ENCODE data around the gene SPRED1.

The SPRED1 gene

GRCh38 chr15:38281031-38281430, 28.4 kb downstream of the SPRED1 start:
- H3K4me3 ChIP-seq (ENCODE audit: low read length): no peak overlapping the region
- no peak for TF ChIP-seq ZNF274 (IDR thresholded peaks at IDR 0.05; ENCODE audit: low read depth, low read length)

GRCh38 chr15:38283010-38283409, 30.4 kb downstream of the SPRED1 start:
- no peak for TF ChIP-seq ZNF274 (IDR thresholded peaks at IDR 0.05; ENCODE audit: low read depth, low read length)
- H3K4me3 ChIP-seq (ENCODE audit: low read length): no peak overlapping the region

DNA sequence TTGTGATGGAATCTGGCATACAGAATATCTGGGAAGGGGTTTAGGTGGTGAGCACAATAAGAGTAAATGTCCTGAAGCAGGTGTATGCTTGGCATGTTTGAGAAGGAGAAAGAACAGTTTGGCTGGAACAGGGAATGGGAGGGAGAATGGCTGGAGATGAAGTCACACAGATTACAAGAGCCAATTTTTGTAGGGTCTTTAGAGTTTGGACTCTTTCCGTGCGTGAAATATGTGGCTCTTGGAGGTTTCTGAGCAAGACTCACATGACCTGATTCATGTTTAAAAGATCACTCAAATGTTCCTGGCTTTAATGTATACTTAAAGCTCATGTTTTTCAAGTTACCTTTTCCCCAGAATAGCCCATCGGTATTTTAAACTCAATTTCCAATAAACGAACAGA, 32.8 kb downstream of the SPRED1 start:
- TF ChIP-seq ZNF274 (IDR thresholded peaks at IDR 0.05; ENCODE audit: low read depth, low read length): no peak
- no peak overlapping the region for H3K4me3 ChIP-seq (ENCODE audit: low read length)

DNA sequence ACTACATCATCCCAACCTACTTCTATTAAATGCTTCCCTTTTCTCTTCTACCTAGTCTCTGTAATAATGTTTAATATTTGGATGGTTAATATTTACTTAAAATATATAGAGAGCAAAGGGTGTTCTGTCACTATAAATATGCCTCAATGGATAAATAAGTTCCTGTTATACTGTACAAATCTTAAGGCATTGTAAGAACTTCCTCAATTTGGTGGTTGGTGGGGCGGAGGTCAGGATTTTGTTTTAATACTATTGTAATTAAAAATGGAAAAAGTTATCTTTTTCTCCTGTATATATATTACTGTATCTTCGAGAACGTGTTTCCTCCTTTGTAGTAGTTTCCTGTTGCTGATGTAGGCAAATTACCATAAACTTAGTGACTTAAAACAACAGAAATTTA, 41.5 kb downstream of the SPRED1 start:
- no peak overlapping the region for H3K4me3 ChIP-seq (ENCODE audit: low read length)
- no peak for TF ChIP-seq ZNF274 (IDR thresholded peaks at IDR 0.05; ENCODE audit: low read depth, low read length)

DNA sequence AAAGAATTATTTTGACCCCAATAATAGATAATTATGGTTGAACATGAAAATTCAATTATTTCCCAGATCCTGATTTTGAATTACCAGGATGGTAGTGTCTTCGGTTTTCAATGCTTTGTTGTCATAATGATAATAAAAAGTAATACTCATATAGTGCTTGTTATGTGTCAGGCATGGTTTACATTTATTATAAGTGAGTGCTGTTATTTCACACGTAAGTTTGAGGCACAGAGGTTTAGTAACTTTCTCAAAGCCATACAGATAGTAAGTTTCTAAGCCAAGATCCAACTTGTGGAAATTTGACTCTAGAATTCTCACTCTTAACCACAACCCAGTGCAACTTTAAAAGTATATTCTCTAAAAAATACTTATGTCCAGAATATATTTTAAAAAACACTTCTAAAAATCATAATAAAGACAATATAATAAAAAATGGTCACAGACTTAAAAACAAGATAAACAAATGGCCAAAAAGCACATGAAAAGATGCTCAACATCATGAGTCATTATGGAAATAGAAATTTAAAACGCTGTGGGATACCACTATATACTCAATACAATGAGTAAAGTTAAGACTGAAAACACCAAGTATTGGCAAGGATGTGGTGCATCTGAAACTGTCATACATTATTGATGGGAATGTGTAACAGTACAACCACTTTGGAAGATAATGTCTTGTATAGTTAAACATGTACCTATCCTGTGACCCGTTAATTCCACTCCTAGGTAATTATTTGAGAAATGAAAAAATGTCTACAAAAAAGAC, 45.2 kb downstream of the SPRED1 start:
- TF ChIP-seq ZNF274 (IDR thresholded peaks at IDR 0.05; ENCODE audit: low read depth, low read length): no peak
- no peak overlapping the region for H3K4me3 ChIP-seq (ENCODE audit: low read length)

DNA sequence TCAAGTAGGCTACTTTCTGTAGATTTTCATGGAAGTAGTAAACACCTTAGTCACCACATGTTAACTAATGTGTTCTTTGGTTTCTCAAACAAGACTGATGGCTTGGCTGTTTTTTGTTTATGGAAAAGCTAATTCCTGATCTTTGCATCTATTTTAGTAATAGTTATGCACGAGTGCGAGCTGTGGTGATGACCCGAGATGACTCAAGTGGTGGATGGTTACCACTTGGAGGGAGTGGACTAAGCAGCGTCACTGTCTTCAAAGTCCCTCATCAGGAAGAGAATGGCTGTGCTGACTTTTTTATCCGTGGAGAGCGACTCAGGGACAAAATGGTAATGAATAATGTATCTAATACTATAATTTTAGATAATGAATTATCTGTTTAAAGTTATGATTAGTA, 46.6 kb downstream of the SPRED1 start:
- H3K4me3 ChIP-seq (ENCODE audit: low read length): no peak overlapping the region
- TF ChIP-seq ZNF274 (IDR thresholded peaks at IDR 0.05; ENCODE audit: low read depth, low read length): no peak

DNA sequence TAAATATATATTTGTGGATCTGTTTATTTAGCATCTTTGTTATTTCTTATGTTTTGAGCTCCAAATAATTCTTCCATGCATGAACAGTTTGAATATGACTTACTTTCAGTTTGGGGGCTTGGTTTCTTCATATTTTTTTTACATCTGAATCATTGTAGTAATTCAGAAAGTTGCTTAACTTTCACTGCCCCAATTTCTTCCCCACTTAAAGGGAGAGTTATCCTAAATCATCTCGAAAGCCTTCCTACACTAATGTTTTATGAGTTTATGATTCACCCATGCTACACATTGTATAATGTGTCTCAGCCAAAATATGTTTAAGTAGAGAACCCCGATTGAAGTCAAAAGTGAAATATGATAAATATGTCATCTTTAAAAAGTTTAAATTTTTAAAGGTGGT, 47.8 kb downstream of the SPRED1 start:
- no peak overlapping the region for H3K4me3 ChIP-seq (ENCODE audit: low read length)
- TF ChIP-seq ZNF274 (IDR thresholded peaks at IDR 0.05; ENCODE audit: low read depth, low read length): no peak

DNA sequence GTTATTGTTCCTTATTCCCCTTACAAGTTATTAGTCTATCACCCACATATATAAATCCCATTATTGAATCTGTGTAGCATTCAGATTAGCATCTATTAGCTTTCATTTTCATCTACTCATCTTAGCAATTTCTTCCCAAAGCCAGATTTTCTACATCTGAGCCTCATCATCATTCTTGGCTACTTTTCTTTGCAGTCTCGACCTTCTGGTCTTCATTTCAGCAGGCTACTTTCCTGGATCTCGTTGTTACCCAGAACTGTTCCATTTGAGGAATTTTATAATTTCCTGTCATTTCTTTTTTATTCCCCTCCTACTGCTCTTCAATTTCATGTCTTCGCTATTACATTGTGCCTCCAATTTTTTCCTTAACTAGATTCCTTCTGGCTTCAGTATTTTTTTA, 51.8 kb downstream of the SPRED1 start:
- no peak for TF ChIP-seq ZNF274 (IDR thresholded peaks at IDR 0.05; ENCODE audit: low read depth, low read length)
- no peak overlapping the region for H3K4me3 ChIP-seq (ENCODE audit: low read length)

- TF ChIP-seq ZNF274 (IDR thresholded peaks at IDR 0.05; ENCODE audit: low read depth, low read length): no peak
- H3K4me3 ChIP-seq (ENCODE audit: low read length): no peak overlapping the region
Observed at GRCh38 chr15:38307251-38307650, 54.6 kb downstream of the SPRED1 start.

DNA sequence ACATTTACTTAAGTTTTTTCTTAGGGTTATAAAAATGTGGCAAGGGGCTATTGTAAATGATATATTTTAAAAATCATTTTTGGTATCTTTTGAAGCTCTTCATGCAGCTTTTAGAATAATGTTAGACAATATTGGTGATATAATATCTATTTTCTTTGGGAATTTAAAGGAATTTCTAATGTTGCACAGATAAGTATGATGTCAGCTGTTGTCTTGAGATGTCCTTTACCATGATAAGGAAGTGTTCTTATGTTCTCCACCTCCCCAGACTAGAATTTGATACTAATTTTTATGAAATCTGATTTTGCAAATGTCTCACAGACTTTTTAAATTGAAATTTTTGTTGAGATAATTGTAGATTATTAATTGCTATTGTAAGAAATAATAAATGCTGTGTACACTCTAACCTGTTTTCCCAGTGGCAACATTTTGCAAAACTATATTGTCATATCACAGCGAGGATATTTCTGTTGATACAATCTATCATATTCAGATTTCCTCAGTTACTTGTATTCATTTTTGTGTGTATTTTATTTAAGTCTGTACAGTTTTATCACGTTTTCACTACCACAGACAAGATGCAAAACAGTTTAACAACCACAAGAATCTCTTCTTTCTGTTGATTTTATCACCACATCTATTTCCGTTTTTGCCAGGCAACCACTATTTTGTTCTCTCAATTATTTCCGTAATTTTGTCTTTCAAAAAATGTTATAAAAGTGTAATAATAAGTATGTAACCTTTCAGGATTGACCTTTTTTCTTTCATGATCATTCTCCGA, 55.4 kb downstream of the SPRED1 start:
- H3K4me3 ChIP-seq (ENCODE audit: low read length): no peak overlapping the region
- TF ChIP-seq ZNF274 (IDR thresholded peaks at IDR 0.05; ENCODE audit: low read depth, low read length): no peak

DNA sequence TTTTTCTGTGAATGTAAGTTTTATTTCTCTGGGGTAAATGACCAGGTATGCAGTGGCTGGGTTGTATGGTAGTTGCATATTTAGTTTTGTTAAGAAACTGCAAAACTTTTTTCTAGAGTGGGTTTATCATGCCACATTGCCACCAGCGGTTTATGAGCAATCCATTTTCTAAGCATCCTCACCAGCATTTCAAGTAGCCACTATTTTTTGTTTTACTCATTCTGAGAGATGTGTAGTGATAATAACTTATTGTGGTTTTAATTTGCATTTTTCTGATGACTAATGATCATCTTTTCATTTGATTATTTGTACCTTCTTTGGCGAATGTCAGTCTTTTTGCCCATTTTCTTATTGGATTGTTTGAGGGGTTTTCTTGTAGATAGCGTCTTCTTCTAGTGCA, 56.2 kb downstream of the SPRED1 start:
- TF ChIP-seq ZNF274 (IDR thresholded peaks at IDR 0.05; ENCODE audit: low read depth, low read length): no peak
- no peak overlapping the region for H3K4me3 ChIP-seq (ENCODE audit: low read length)

DNA sequence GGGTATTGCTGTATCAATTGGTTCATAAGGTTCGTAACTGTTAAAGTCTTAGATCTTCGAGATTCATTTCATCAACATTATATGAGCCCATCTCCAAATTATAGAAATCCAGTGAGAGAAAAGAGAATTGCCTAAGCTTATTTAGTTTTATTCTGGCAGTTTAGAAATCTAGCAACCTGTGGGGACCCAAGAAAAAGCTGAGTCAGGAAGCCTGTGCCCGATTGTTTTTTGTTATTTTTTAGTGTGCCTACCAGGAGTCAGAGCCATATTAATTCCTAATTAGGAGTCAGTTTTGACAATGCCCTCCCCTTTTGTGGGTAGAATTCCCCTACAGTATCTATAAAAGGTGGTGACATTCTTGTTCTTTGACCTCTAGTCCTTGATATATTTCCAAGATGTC, 59.6 kb downstream of the SPRED1 start:
- TF ChIP-seq ZNF274 (IDR thresholded peaks at IDR 0.05; ENCODE audit: low read depth, low read length): no peak
- no peak overlapping the region for H3K4me3 ChIP-seq (ENCODE audit: low read length)

- no peak overlapping the region for H3K4me3 ChIP-seq (ENCODE audit: low read length)
- TF ChIP-seq ZNF274 (IDR thresholded peaks at IDR 0.05; ENCODE audit: low read depth, low read length): no peak
Observed at GRCh38 chr15:38316311-38316710, 63.7 kb downstream of the SPRED1 start.

DNA sequence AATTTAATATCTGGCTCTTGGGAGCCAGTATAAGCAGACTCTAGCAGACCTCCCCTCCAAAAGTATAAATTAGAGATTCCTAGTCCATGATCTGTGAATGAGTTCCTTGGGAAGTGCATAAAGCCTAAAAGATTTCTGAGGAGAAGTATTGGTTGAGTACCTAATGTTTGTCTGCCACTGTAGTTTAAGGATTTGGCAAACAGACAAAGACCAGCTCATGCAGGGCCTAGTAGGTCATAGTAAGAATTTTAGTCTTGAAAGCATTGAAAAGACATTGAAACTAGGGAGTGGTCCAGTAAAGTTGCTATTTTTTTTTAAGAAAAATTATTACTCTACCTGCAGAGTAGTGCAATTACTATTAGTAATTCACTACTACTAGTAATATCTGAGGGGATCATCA, 67.5 kb downstream of the SPRED1 start:
- TF ChIP-seq ZNF274 (IDR thresholded peaks at IDR 0.05; ENCODE audit: low read depth, low read length): no peak
- no peak overlapping the region for H3K4me3 ChIP-seq (ENCODE audit: low read length)

GRCh38 chr15:38320866-38321265, 68.2 kb downstream of the SPRED1 start:
- no peak for TF ChIP-seq ZNF274 (IDR thresholded peaks at IDR 0.05; ENCODE audit: low read depth, low read length)

More at GRCh38 chr15:38320866-38321265, 68.2 kb downstream of the SPRED1 start:
- H3K4me3 ChIP-seq (ENCODE audit: low read length): no peak overlapping the region
